Stomach smooth muscle (tissue), 2 donors: ENCODE measurements around the gene PRR30.

Source experiments
- H3K27ac ChIP-seq: one replicate; pipeline ENCODE4 v1.7.0; 2013; ENCODE audit warnings: mild to moderate bottlenecking, low read length, inconsistent platforms
- H3K27me3 ChIP-seq, 2 donors: one replicate each; pipeline ENCODE4 v1.7.0; 2013; ENCODE audit warnings: low read length in 2 of 2; ENCODE audit not compliant: insufficient read depth in 2 of 2, control insufficient read depth in 1 of 2
- H3K36me3 ChIP-seq, 2 donors: one replicate each; pipeline ENCODE4 v1.7.0; 2013; ENCODE audit warnings: low read length in 2 of 2; ENCODE audit not compliant: control insufficient read depth in 2 of 2, insufficient read depth in 2 of 2
- H3K4me1 ChIP-seq: one replicate; pipeline ENCODE4 v1.7.0; 2013; ENCODE audit warnings: low read length; ENCODE audit not compliant: control insufficient read depth, insufficient read depth
- H3K4me3 ChIP-seq, 2 donors: one replicate each; pipeline ENCODE4 v1.7.0; 2013; ENCODE audit warnings: low read length in 2 of 2
- H3K9ac ChIP-seq, 2 donors: one replicate each; pipeline ENCODE4 v1.7.0; 2013; ENCODE audit warnings: low read length in 2 of 2, mild to moderate bottlenecking in 1 of 2
- H3K9me3 ChIP-seq, 2 donors: one replicate each; pipeline ENCODE4 v1.7.0; 2013; ENCODE audit warnings: low read length in 2 of 2; ENCODE audit not compliant: control insufficient read depth in 2 of 2
- donor health status: healthy.
- donor health status: Pancreatic carcinoma.

Gene PRR30

GRCh38 chr2:27136751-27137150 lies 2.5 kb downstream of the PRR30 start:
- no peak overlapping the region for H3K4me3 ChIP-seq
- H3K36me3 ChIP-seq, result peaks cover 2 to 7% of the 10 kb centered on the region in 2 donors
- no peaks in the 10 kb centered on the region for H3K9me3 ChIP-seq
- H3K9ac ChIP-seq, result no peak overlapping the region
- no peaks in the 10 kb centered on the region for H3K27me3 ChIP-seq
- peaks cover 18% of the 10 kb centered on the region for H3K4me1 ChIP-seq
- H3K27ac ChIP-seq, result no peak overlapping the region

DNA sequence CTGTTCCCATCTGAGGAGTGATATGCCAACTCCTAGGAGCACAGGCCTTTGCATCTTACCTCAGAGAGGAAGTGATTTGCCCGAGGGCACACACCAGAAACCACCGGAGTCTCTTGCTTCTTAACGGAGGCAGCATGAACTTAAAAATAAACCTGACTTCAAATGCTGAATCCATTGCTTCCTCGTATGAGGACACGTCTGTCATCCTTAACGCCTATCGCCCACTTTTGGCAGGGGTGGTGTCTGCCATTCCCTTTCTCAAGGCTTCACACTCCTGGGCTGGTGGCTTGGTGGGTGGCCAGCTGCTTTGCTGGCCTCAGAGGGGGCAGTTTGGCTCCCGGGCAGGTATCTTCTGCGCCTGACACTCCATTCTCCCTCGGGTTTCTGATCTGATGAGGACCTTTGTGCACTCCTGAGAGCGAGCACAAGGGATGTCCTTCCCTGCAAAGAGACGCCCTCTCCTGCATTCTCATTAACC lies 3.7 kb downstream of the PRR30 start:
- Histone ChIP-seq H3K4me1 (peaks cover 18% of the 10 kb centered on the region), H3K27ac (no peak overlapping the region), H3K27me3 (no peaks in the 10 kb centered on the region), H3K9ac (no peak overlapping the region), H3K4me3 (no peak overlapping the region), H3K9me3 (no peaks in the 10 kb centered on the region), H3K36me3 (peaks cover 13 to 19% of the 10 kb centered on the region in 2 donors)

GRCh38 chr2:27134781-27135477 lies 4.3 kb downstream of the PRR30 start:
- Histone ChIP-seq H3K9me3 (no peaks in the 10 kb centered on the region), H3K4me3 (peak overlapping the region; percentile 85 to 88), H3K36me3 (peaks cover 13 to 24% of the 10 kb centered on the region in 2 donors), H3K9ac (peak overlapping the region in 1 of 2 donors; percentile 87), H3K27ac (peak overlapping the region; percentile 71), H3K27me3 (no peaks in the 10 kb centered on the region), H3K4me1 (peaks cover 18% of the 10 kb centered on the region)

- Histone ChIP-seq H3K9me3 (no peaks in the 10 kb centered on the region), H3K4me3 (peak within 1 kb of the TSS; percentile 85 to 88), H3K36me3 (peaks cover 18 to 26% of the 10 kb centered on the region in 2 donors), H3K4me1 (peaks cover 18% of the 10 kb centered on the region), H3K27me3 (no peaks in the 10 kb centered on the region), H3K9ac (peak within 1 kb of the TSS; percentile 87 to 90), H3K27ac (peak within 1 kb of the TSS; percentile 71)
These were observed 5.1 kb downstream of the PRR30 start, which contains the start of gene PREB for GRCh38 chr2:27133905-27134780. Gene PREB (minus strand): TSS chr2:27134636. CDS start chr2:27134421, 215 bp downstream.

GRCh38 chr2:27133195-27133875 lies 5.9 kb downstream of the PRR30 start:
- Histone ChIP-seq H3K9ac (peak overlapping the region; percentile 87 to 90), H3K4me1 (peaks cover 18% of the 10 kb centered on the region), H3K27ac (no peak overlapping the region), H3K27me3 (no peaks in the 10 kb centered on the region), H3K9me3 (no peaks in the 10 kb centered on the region), H3K36me3 (peaks cover 21 to 28% of the 10 kb centered on the region in 2 donors), H3K4me3 (peak overlapping the region; percentile 85 to 88)

- no peaks in the 10 kb centered on the region for H3K9me3 ChIP-seq
- no peaks in the 10 kb centered on the region for H3K27me3 ChIP-seq
- peaks cover 18% of the 10 kb centered on the region for H3K4me1 ChIP-seq
- no peak overlapping the region for H3K27ac ChIP-seq
- H3K4me3 ChIP-seq, result no peak overlapping the region
- H3K36me3 ChIP-seq, result peaks cover 21 to 28% of the 10 kb centered on the region in 2 donors
- H3K9ac ChIP-seq, result no peak overlapping the region
These were observed 7.8 kb downstream of the PRR30 start for GRCh38 chr2:27131429-27131828.

DNA sequence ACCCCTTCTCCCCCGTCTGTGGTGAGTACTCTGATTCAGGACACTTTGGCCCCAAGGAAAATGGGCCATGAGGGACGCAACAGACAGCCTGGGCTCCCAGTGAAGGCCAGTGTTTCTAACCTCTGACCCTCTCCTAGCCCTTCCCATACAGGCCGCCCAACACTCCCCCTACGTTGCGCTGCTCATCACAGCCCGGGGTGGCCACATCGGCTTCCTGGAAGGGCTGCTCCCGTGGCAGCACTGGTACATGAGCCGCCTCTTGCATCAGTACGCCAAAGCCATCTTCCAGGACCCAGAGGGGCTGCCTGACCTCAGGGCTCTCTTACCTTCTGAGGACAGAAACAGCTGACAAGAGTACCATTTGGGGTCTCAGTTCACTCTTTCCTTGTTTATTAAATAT lies 8.8 kb downstream of the PRR30 start:
- no peaks in the 10 kb centered on the region for H3K9me3 ChIP-seq

GRCh38 chr2:27128668-27129571 lies 10.3 kb downstream of the PRR30 start:
- H3K9ac ChIP-seq, result no peak overlapping the region
- peaks cover 18% of the 10 kb centered on the region for H3K4me1 ChIP-seq
- peaks cover 21 to 28% of the 10 kb centered on the region in 2 donors for H3K36me3 ChIP-seq
- no peaks in the 10 kb centered on the region for H3K27me3 ChIP-seq
- H3K9me3 ChIP-seq, result no peaks in the 10 kb centered on the region
- no peak overlapping the region for H3K27ac ChIP-seq
- H3K4me3 ChIP-seq, result no peak overlapping the region

More for the DNA sequence above, 8.8 kb downstream of the PRR30 start:
- Histone ChIP-seq H3K4me3 (no peak overlapping the region), H3K9ac (no peak overlapping the region), H3K4me1 (peaks cover 18% of the 10 kb centered on the region), H3K27me3 (no peaks in the 10 kb centered on the region), H3K36me3 (peaks cover 21 to 28% of the 10 kb centered on the region in 2 donors), H3K27ac (no peak overlapping the region)

- Histone ChIP-seq H3K36me3 (peaks cover 21 to 28% of the 10 kb centered on the region in 2 donors), H3K4me3 (no peak overlapping the region), H3K9ac (no peak overlapping the region), H3K27ac (no peak overlapping the region), H3K27me3 (no peaks in the 10 kb centered on the region), H3K9me3 (no peaks in the 10 kb centered on the region), H3K4me1 (peaks cover 16% of the 10 kb centered on the region)
These were observed 11.1 kb downstream of the PRR30 start for GRCh38 chr2:27127883-27128667.
